Stimulated activated CD4-positive, alpha-beta T cell treated with anti-CD3 and anti-CD28 coated beads, Interleukin-2, amount 100 ng/mL, for 24 hours (primary cell): Measurements from ENCODE around the gene C9orf43.

ENCODE experiments used
- DNase-seq, 2 donors: peaks; one replicate each; pipeline ENCODE4 v3.0.0-alpha.2; 2020

Gene C9orf43

GRCh38 chr9:113471143-113471542 lies 60.6 kb downstream of the C9orf43 start:
- DNase-seq, result no peak

GRCh38 chr9:113471566-113471965 lies 61.0 kb downstream of the C9orf43 start:
- no peak for DNase-seq

GRCh38 chr9:113472199-113472598 lies 61.7 kb downstream of the C9orf43 start:
- no peak for DNase-seq

GRCh38 chr9:113474360-113475028 lies 63.9 kb downstream of the C9orf43 start:
- DNase-seq, result no peak

- DNase-seq, result no peak
These were observed 64.5 kb downstream of the C9orf43 start for GRCh38 chr9:113475031-113475430.

GRCh38 chr9:113475992-113476391 lies 65.4 kb downstream of the C9orf43 start:
- DNase-seq, result no peak

- DNase-seq, result no peak
These were observed 66.0 kb downstream of the C9orf43 start for GRCh38 chr9:113476511-113476916.

- no peak for DNase-seq
These were observed 66.5 kb downstream of the C9orf43 start for GRCh38 chr9:113477058-113477457.

- no peak for DNase-seq
These were observed 67.1 kb downstream of the C9orf43 start for GRCh38 chr9:113477661-113478060.

GRCh38 chr9:113479174-113479621 lies 68.7 kb downstream of the C9orf43 start:
- DNase-seq, result peak in 1 of 2 donors; percentile 29
